Hepatocyte (in vitro differentiated cells): ENCODE measurements around the gene CTRB2. TPM values are rescaled to one million over a fixed set of nuclear protein-coding genes. Genes with fewer than 3 reads are reported as not detected.

Experiments
- DNase-seq: peaks from one replicate; pipeline ENCODE4 v3.0.0-alpha.2; 2016; ENCODE audit warnings: low spot score
- H2AFZ ChIP-seq: fragments of 200-600 bp; sonication (generic); 2 replicates; pipeline ENCODE4 v1.6.0; 2016; ENCODE audit warnings: antibody characterized with exemption, mild to moderate bottlenecking
- H3K27ac ChIP-seq: fragments of 200-600 bp; sonication (generic); 2 replicates; pipeline ENCODE4 v1.5.1; 2016; ENCODE audit warnings: mild to moderate bottlenecking
- H3K27me3 ChIP-seq: fragments of 200-600 bp; sonication (generic); 2 replicates; pipeline ENCODE4 v1.6.1; 2016
- H3K36me3 ChIP-seq: fragments of 200-600 bp; sonication (generic); replicated peaks from 2 replicates; pipeline ENCODE4 v1.5.1; 2016; ENCODE audit warnings: low read depth; ENCODE audit not compliant: insufficient read depth
- H3K4me1 ChIP-seq: fragments of 200-600 bp; sonication (generic); 2 replicates; pipeline ENCODE4 v1.5.1; 2016; ENCODE audit warnings: mild to moderate bottlenecking, moderate library complexity; ENCODE audit not compliant: insufficient read depth
- H3K4me2 ChIP-seq: fragments of 200-600 bp; sonication (generic); 2 replicates; pipeline ENCODE4 v1.6.0; 2016
- H3K4me3 ChIP-seq: fragments of 200-600 bp; sonication (generic); 2 replicates; pipeline ENCODE4 v1.5.1; 2016; ENCODE audit warnings: mild to moderate bottlenecking
- H3K79me2 ChIP-seq: fragments of 200-600 bp; sonication (generic); 2 replicates; pipeline ENCODE4 v1.6.0; 2017; ENCODE audit warnings: mild to moderate bottlenecking
- H3K9me2 ChIP-seq: fragments of 200-600 bp; sonication (generic); replicated peaks from 2 replicates; pipeline ENCODE4 v1.6.0; 2017; ENCODE audit warnings: mild to moderate bottlenecking; ENCODE audit not compliant: insufficient read depth
- H3K9me3 ChIP-seq: fragments of 200-600 bp; sonication (generic); 2 replicates; pipeline ENCODE4 v1.5.1; 2016; ENCODE audit warnings: low read depth, mild to moderate bottlenecking
- H4K20me1 ChIP-seq: fragments of 200-600 bp; sonication (generic); 2 replicates; pipeline ENCODE4 v1.6.0; 2016; ENCODE audit warnings: mild to moderate bottlenecking; ENCODE audit not compliant: insufficient read depth, poor library complexity, severe bottlenecking
- EZH2 ChIP-seq: fragments of 200-600 bp; sonication (generic); IDR thresholded peaks from 2 replicates; pipeline ENCODE4 v1.6.1; 2016; ENCODE audit warnings: antibody characterized with exemption, mild to moderate bottlenecking, borderline replicate concordance
- EZH2phosphoT487 ChIP-seq: fragments of 200-600 bp; sonication (generic); IDR thresholded peaks from one replicate; pipeline ENCODE4 v1.6.1; 2018; ENCODE audit warnings: antibody characterized with exemption, mild to moderate bottlenecking, low read depth, moderate library complexity; ENCODE audit not compliant: unreplicated experiment, severe bottlenecking
- WGBS: methylation state at CpG from one replicate; pipeline ENCODE4 v1.1.6; 2016; ENCODE audit warnings: low lambda C conversion rate; ENCODE audit errors: missing lambda C conversion rate; 5-methylcytosine and 5-hydroxymethylcytosine counted together
- polyA plus RNA-seq: library from polyadenylated mRNA; unstranded; fragments of >200 nt; fragmentation: Nextera tagmentation; extraction: Ambion mirVana; gene quantifications from 2 replicates; pipeline ENCODE4 v1.2.1, GENCODE V29; 2016
- total RNA-seq: library from RNA; depleted of rRNA; stranded (reverse); fragments of >200 nt; gene quantifications from 2 replicates; pipeline ENCODE4 v1.2.3, GENCODE V29; 2014
- TF ChIP-seq, protein P1 (sequence below): fragments of 200-600 bp; sonication (generic); IDR thresholded peaks from 2 replicates; pipeline ENCODE4 v1.5.1; 2016; ENCODE audit warnings: antibody characterized with exemption, mild to moderate bottlenecking; ENCODE audit not compliant: poor library complexity

Gene CTRB2
- total and polyA plus RNA-seq, 2 experiments from 2014 or later: 0.44 TPM; not detected in 1

DNA sequence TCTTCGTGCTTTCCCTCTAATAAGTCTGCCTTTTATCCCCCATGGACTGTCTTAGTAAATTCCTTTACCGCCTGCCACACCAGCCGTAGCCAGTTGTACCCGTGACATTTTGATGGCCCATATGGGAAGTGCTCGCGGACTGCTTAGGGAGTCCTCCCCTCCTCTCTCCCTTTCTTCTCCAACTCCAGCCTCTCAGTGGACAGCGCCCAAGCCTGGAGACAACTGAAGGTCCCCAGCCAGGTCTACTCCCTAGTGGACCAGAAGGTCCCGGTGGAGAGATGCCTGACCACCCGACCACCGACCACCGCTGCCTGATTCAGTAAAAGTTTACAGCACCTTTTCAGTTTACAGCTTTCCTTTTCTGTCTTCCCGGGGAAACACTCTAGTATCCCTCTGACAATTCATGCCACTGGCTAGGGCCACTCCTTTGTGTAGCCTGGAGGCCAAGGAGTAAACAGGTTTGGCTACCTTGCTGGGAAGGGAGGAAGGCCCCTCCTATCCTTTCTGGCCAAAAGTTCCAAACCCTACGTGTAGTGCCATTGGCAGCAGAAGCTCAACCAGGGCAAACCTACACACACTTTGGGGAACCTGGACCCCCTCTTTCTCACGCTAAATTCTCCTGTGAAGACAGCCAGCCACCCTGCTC is 18.0 kb downstream of the CTRB2 start:
- no peak overlapping the region for H2AFZ ChIP-seq
- no peaks in the 10 kb centered on the region for H4K20me1 ChIP-seq
- no peak overlapping the region for H3K4me3 ChIP-seq
- no peaks in the 10 kb centered on the region for H3K79me2 ChIP-seq
- TF ChIP-seq EZH2 (no peak), EZH2phosphoT487 (no peak)
- TF ChIP-seq, protein P1, sequence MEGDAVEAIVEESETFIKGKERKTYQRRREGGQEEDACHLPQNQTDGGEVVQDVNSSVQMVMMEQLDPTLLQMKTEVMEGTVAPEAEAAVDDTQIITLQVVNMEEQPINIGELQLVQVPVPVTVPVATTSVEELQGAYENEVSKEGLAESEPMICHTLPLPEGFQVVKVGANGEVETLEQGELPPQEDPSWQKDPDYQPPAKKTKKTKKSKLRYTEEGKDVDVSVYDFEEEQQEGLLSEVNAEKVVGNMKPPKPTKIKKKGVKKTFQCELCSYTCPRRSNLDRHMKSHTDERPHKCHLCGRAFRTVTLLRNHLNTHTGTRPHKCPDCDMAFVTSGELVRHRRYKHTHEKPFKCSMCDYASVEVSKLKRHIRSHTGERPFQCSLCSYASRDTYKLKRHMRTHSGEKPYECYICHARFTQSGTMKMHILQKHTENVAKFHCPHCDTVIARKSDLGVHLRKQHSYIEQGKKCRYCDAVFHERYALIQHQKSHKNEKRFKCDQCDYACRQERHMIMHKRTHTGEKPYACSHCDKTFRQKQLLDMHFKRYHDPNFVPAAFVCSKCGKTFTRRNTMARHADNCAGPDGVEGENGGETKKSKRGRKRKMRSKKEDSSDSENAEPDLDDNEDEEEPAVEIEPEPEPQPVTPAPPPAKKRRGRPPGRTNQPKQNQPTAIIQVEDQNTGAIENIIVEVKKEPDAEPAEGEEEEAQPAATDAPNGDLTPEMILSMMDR: no peak
- WGBS: 82% methylated on average over 14 of the region's 14 CpGs
- H3K9me2 ChIP-seq: no peaks in the 10 kb centered on the region
- H3K4me2 ChIP-seq: no peak overlapping the region
- no peak overlapping the region for H3K27ac ChIP-seq
- H3K4me1 ChIP-seq: no peaks in the 10 kb centered on the region
- no peaks in the 10 kb centered on the region for H3K9me3 ChIP-seq
- no peaks in the 10 kb centered on the region for H3K27me3 ChIP-seq
- DNase-seq: no peak
- no peaks in the 10 kb centered on the region for H3K36me3 ChIP-seq

DNA sequence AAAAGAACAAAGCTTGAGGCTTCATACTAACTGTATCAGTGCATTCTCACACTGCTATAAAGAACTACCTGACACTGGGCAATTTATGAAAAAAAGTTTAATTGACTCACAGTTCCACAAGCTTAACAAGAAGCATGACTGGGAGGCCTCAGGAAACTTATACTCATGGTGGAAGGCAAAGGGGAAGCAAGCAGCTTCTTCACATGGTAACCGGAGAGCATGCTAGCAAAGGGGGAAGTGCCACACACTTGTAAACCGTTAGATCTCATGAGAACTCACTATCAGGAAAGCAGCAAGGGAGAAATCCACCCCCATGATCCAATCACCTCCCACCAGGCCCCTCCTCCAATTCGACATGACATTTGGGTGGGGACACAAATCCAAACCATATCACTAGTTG is 25.3 kb downstream of the CTRB2 start:
- WGBS: 67% methylated on average over 3 of the region's 3 CpGs
- TF ChIP-seq EZH2phosphoT487: no peak
- TF ChIP-seq, protein P1: no peak
- no peak for TF ChIP-seq EZH2

DNA sequence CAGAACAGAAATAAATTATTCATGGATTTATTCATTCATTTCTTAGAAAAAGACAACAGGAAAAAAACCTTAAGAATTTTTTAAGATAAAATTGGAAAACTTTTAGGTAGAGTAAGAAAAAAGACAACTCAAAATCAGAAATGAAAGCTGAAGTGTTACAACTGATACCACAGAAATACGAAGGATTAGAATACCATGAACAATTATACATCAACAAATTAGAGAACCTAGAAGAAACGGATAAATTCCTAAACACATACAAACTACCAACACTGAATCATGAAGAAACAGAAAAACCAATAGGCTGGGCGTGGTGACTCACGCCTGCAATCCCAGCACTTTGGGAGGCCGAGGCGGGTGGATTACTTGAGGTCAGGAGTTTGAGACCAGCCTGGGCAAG is 27.8 kb downstream of the CTRB2 start:
- 95% methylated on average over 6 of the region's 6 CpGs for WGBS
- Histone ChIP-seq H2AFZ (no peak overlapping the region), H3K9me3 (no peaks in the 10 kb centered on the region), H3K4me2 (no peak overlapping the region), H3K9me2 (no peaks in the 10 kb centered on the region), H3K27me3 (no peaks in the 10 kb centered on the region), H3K27ac (no peak overlapping the region), H3K4me1 (no peaks in the 10 kb centered on the region), H3K36me3 (no peaks in the 10 kb centered on the region), H4K20me1 (no peaks in the 10 kb centered on the region), H3K4me3 (no peak overlapping the region), H3K79me2 (no peaks in the 10 kb centered on the region)
- no peak for TF ChIP-seq EZH2
- TF ChIP-seq, protein P1: no peak
- TF ChIP-seq EZH2phosphoT487: no peak
- DNase-seq: no peak

More for the DNA sequence above, 25.3 kb downstream of the CTRB2 start:
- Histone ChIP-seq H3K4me2 (no peak overlapping the region), H4K20me1 (no peaks in the 10 kb centered on the region), H3K79me2 (no peaks in the 10 kb centered on the region), H3K27me3 (no peaks in the 10 kb centered on the region), H3K9me3 (no peaks in the 10 kb centered on the region), H3K4me3 (no peak overlapping the region), H3K4me1 (no peaks in the 10 kb centered on the region), H2AFZ (no peak overlapping the region), H3K36me3 (no peaks in the 10 kb centered on the region), H3K9me2 (no peaks in the 10 kb centered on the region), H3K27ac (no peak overlapping the region)
- no peak for DNase-seq
